IMR-90 (cell line): ENCODE data around the gene ZBED4. TPM values are rescaled to one million over a fixed set of nuclear protein-coding genes. Genes with fewer than 3 reads are reported as not detected.

Experiments used
- ATAC-seq: fragments of 200-7000 bp; cut with Tn5 transposase; 2 replicates; pipeline ENCODE4 v1.9.1; 2020; ENCODE audit warnings: low read depth, mild to moderate bottlenecking, moderate library complexity
- BruUV-seq: library from RNA; stranded (reverse); fragments of 400-500 nt; replicated peaks from 2 replicates; lab custom pipeline; 2021; lab: Mats Ljungman, UMichigan
- CTCF ChIA-PET: fragments of 300-600 bp; formaldehyde crosslinking; extraction: SDS; loops from one replicate; lab custom pipeline; 2021; ENCODE audit warnings: antibody characterized with exemption; lab: Yijun Ruan, JAX
- POLR2A ChIA-PET: fragments of 300-600 bp; sonication (Branson Sonifier 250); formaldehyde crosslinking; loops from one replicate; lab custom pipeline; 2022; ENCODE audit warnings: antibody characterized with exemption; ENCODE audit not compliant: unreplicated experiment; lab: Charles Lee
- DNase-seq: peaks from one replicate; pipeline ENCODE4 v3.0.0; 2013
- H2AFZ ChIP-seq: replicated peaks from 2 replicates; pipeline ENCODE3; 2013; ENCODE audit warnings: low read length, mild to moderate bottlenecking; ENCODE audit not compliant: poor library complexity
- H2AK5ac ChIP-seq: 2 replicates; pipeline ENCODE4 v1.6.1; 2013; ENCODE audit warnings: low read depth, low read length, inconsistent platforms
- H2AK9ac ChIP-seq: replicated peaks from 2 replicates; pipeline ENCODE3; 2013; ENCODE audit warnings: mild to moderate bottlenecking, low read depth, low read length, moderate library complexity; ENCODE audit not compliant: poor library complexity
- H2BK120ac ChIP-seq: 2 replicates; pipeline ENCODE4 v1.6.1; 2013; ENCODE audit warnings: low read depth, low read length, inconsistent platforms
- H2BK15ac ChIP-seq: 3 replicates; pipeline ENCODE4 v1.6.1; 2013; ENCODE audit warnings: low read depth, low read length, inconsistent platforms
- H2BK20ac ChIP-seq: 2 replicates; pipeline ENCODE4 v1.6.1; 2013; ENCODE audit warnings: low read depth, mild to moderate bottlenecking, inconsistent platforms, low read length, moderate library complexity
- H2BK5ac ChIP-seq: 2 replicates; pipeline ENCODE4 v1.6.1; 2013; ENCODE audit warnings: mild to moderate bottlenecking, low read depth, low read length, inconsistent platforms; ENCODE audit not compliant: poor library complexity, severe bottlenecking
- H3K14ac ChIP-seq: replicated peaks from 2 replicates; pipeline ENCODE4 v1.6.1; 2013; ENCODE audit warnings: low read depth, low read length, inconsistent platforms
- H3K18ac ChIP-seq: 2 replicates; pipeline ENCODE4 v1.6.1; 2013; ENCODE audit warnings: low read depth, low read length, control low read depth
- H3K23ac ChIP-seq: 2 replicates; pipeline ENCODE4 v1.6.1; 2013; ENCODE audit warnings: low read depth, low read length, inconsistent platforms
- H3K27ac ChIP-seq: 2 replicates; pipeline ENCODE4 v1.5.1; 2013; ENCODE audit warnings: mild to moderate bottlenecking, control low read depth, low read length; ENCODE audit not compliant: insufficient read depth
- H3K27me3 ChIP-seq: 2 replicates; pipeline ENCODE4 v1.6.1; 2013; ENCODE audit warnings: low read length; ENCODE audit not compliant: control insufficient read depth, insufficient read depth
- H3K36me3 ChIP-seq: 2 replicates; pipeline ENCODE4 v1.6.1; 2013; ENCODE audit warnings: low read length, mixed read lengths; ENCODE audit not compliant: control insufficient read depth, insufficient read depth
- H3K4ac ChIP-seq: 2 replicates; pipeline ENCODE4 v1.6.1; 2013; ENCODE audit warnings: low read depth, low read length, inconsistent platforms
- H3K4me1 ChIP-seq: 2 replicates; pipeline ENCODE4 v1.6.1; 2013; ENCODE audit warnings: low read length, mixed read lengths; ENCODE audit not compliant: control insufficient read depth, insufficient read depth
- H3K4me2 ChIP-seq: 2 replicates; pipeline ENCODE4 v1.6.1; 2013; ENCODE audit warnings: low read depth, mild to moderate bottlenecking, control low read depth, low read length, moderate library complexity
- H3K4me3 ChIP-seq: 2 replicates; pipeline ENCODE4 v1.5.1; 2013; ENCODE audit warnings: low read depth, mild to moderate bottlenecking, control low read depth, low read length, moderate library complexity; ENCODE audit not compliant: insufficient read depth
- H3K56ac ChIP-seq: 2 replicates; pipeline ENCODE4 v1.6.1; 2013; ENCODE audit warnings: low read length, inconsistent platforms; ENCODE audit not compliant: insufficient read depth; ENCODE audit errors: extremely low read depth
- H3K79me1 ChIP-seq, 2 experiments: 2 replicates each; pipeline ENCODE4 v1.6.1; 2013; ENCODE audit warnings: low read length in 2 of 2, inconsistent platforms in 1 of 2, low read depth in 1 of 2
- H3K9ac ChIP-seq: 2 replicates; pipeline ENCODE4 v1.6.1; 2013; ENCODE audit warnings: low read depth, low read length, control low read depth
- H3K9me1 ChIP-seq: 2 replicates; pipeline ENCODE4 v1.6.1; 2013; ENCODE audit warnings: low read length, inconsistent platforms; ENCODE audit not compliant: insufficient read depth
- H3K9me3 ChIP-seq: 2 replicates; pipeline ENCODE4 v1.6.1; 2013; ENCODE audit warnings: low read length; ENCODE audit not compliant: control insufficient read depth, insufficient read depth
- H4K20me1 ChIP-seq: 2 replicates; pipeline ENCODE4 v1.6.1; 2013; ENCODE audit warnings: low read length, inconsistent platforms; ENCODE audit not compliant: insufficient read depth
- H4K5ac ChIP-seq: 2 replicates; pipeline ENCODE4 v1.6.1; 2013; ENCODE audit warnings: mild to moderate bottlenecking, low read depth, low read length, control low read depth
- H4K8ac ChIP-seq, 2 experiments: 2 replicates each; pipeline ENCODE4 v1.6.1; 2013; ENCODE audit warnings: low read depth in 2 of 2, low read length in 2 of 2, control low read depth in 1 of 2, inconsistent platforms in 1 of 2
- H4K91ac ChIP-seq: 2 replicates; pipeline ENCODE4 v1.6.1; 2013; ENCODE audit warnings: low read depth, low read length, inconsistent platforms; ENCODE audit not compliant: insufficient read depth
- CEBPB ChIP-seq: IDR thresholded peaks from 2 replicates; pipeline ENCODE4 v1.6.1; 2012; ENCODE audit warnings: low read depth, low read length, improper control_type of control experiment
- CHD1 ChIP-seq: IDR thresholded peaks from 2 replicates; pipeline ENCODE4 v1.6.1; 2012; ENCODE audit warnings: low read depth, low read length, improper control_type of control experiment
- CTCF ChIP-seq: conservative IDR thresholded peaks from 2 replicates; pipeline ENCODE4 v1.5.1; 2012; ENCODE audit warnings: mild to moderate bottlenecking, low read depth, low read length, improper control_type of control experiment
- ELK1 ChIP-seq: fragments of 150-350 bp; IDR thresholded peaks from 2 replicates; pipeline ENCODE4 v1.6.1; 2016; ENCODE audit warnings: low read depth, mild to moderate bottlenecking, low read length, moderate library complexity, borderline replicate concordance
- MAFK ChIP-seq: IDR thresholded peaks from 2 replicates; pipeline ENCODE4 v1.6.1; 2012; ENCODE audit warnings: low read depth, low read length, improper control_type of control experiment
- MAZ ChIP-seq: IDR thresholded peaks from 2 replicates; pipeline ENCODE4 v1.6.1; 2012; ENCODE audit warnings: low read depth, mild to moderate bottlenecking, low read length, improper control_type of control experiment, moderate library complexity, borderline replicate concordance
- MXI1 ChIP-seq: IDR thresholded peaks from 2 replicates; pipeline ENCODE4 v1.6.1; 2012; ENCODE audit warnings: low read depth, mild to moderate bottlenecking, low read length, moderate library complexity, borderline replicate concordance
- POLR2A ChIP-seq: IDR thresholded peaks from 2 replicates; pipeline ENCODE4 v1.6.1; 2012; ENCODE audit warnings: mild to moderate bottlenecking, low read depth, low read length
- RAD21 ChIP-seq: IDR thresholded peaks from 2 replicates; pipeline ENCODE4 v1.6.1; 2012; ENCODE audit warnings: low read length, improper control_type of control experiment
- RCOR1 ChIP-seq: IDR thresholded peaks from 2 replicates; pipeline ENCODE4 v1.6.1; 2012; ENCODE audit warnings: mild to moderate bottlenecking, low read length, improper control_type of control experiment; ENCODE audit not compliant: insufficient replicate concordance
- RFX5 ChIP-seq: IDR thresholded peaks from 2 replicates; pipeline ENCODE4 v1.8.0; 2012; ENCODE audit warnings: low read depth, mild to moderate bottlenecking, low read length, moderate library complexity
- SMC3 ChIP-seq: fragments of 150-350 bp; IDR thresholded peaks from 2 replicates; pipeline ENCODE4 v1.6.1; 2016; ENCODE audit warnings: low read depth, mild to moderate bottlenecking, antibody characterized with exemption, low read length, moderate library complexity
- USF2 ChIP-seq: fragments of 150-350 bp; IDR thresholded peaks from 2 replicates; pipeline ENCODE4 v1.6.1; 2017; ENCODE audit warnings: mild to moderate bottlenecking, antibody characterized with exemption, low read length, low read depth
- WGBS, 2 experiments: methylation state at CpG; one replicate each; pipeline versions ENCODE4 v1.1.5 to v1.1.7; 2013; ENCODE audit warnings: missing lambda C conversion rate in 2 of 2; ENCODE audit not compliant: insufficient read length in 1 of 2; ENCODE audit errors: extremely low coverage in 2 of 2; 5-methylcytosine and 5-hydroxymethylcytosine counted together
- dilution Hi-C: fragments of 300-500 bp; cut with HindIII; formaldehyde crosslinking; loops from one replicate; pipeline ENCODE4 v1.14.3; 2018; ENCODE audit warnings: low sequenced_read_pairs; ENCODE audit not compliant: unreplicated experiment
- in situ Hi-C: fragments of 300-500 bp; cut with MboI; formaldehyde crosslinking; loops from 3 replicates; pipeline ENCODE4 v1.14.3; 2019; ENCODE audit warnings: low sequenced_read_pairs, inconsistent platforms, mixed read lengths
- intact Hi-C: fragments of 100-400 bp; cut with micrococcal nuclease; formaldehyde crosslinking; loops from 2 replicates; pipeline ENCODE4 v1.10.0; 2022
- polyA plus RNA-seq, 3 experiments: library from polyadenylated mRNA; depleted of rRNA; stranded (reverse); fragments of >200 nt; gene quantifications; 2 replicates each; pipeline ENCODE4 v1.2.3, GENCODE V29; 2012; ENCODE audit warnings: low replicate concordance in 1 of 3
- total RNA-seq: library from RNA; depleted of rRNA; stranded (reverse); fragments of >200 nt; gene quantifications from 2 replicates; pipeline ENCODE4 v1.2.3, GENCODE V29; 2012

Gene ZBED4
- total and polyA plus RNA-seq, 2 of the 4 experiments (the other 2 are of a cell fraction): 9.3 to 10.5 TPM

- peaks cover 19% of the 10 kb centered on the region for H3K36me3 ChIP-seq
- H3K27me3 ChIP-seq: no peaks in the 10 kb centered on the region
- H3K4me2 ChIP-seq: no peak overlapping the region
- in situ Hi-C loops: no loop called here
- H3K4me3 ChIP-seq: no peak overlapping the region
- H2BK15ac ChIP-seq: no peak overlapping the region
- H4K20me1 ChIP-seq: peaks cover 6% of the 10 kb centered on the region; the same call in 1 of the 2 replicates
- H2BK120ac ChIP-seq: no peak overlapping the region
- intact Hi-C loops: no loop called here
- TF ChIP-seq USF2 (no peak), MAZ (no peak), CHD1 (no peak), ELK1 (no peak), MAFK (no peak), MXI1 (no peak), RFX5 (no peak), POLR2A (no peak), SMC3 (no peak), CTCF (no peak), CEBPB (no peak), RAD21 (no peak), RCOR1 (no peak)
- no peak overlapping the region for H3K9ac ChIP-seq
- peaks cover 16 to 35% of the 10 kb centered on the region in 2 experiments for H3K79me1 ChIP-seq
- no peak; the same call in 1 of the 2 replicates for ATAC-seq
- no peak overlapping the region for H2BK20ac ChIP-seq
- no peak overlapping the region for H3K18ac ChIP-seq
- no peak overlapping the region for H2AK5ac ChIP-seq
- no peak for DNase-seq
- no peak overlapping the region for H3K4ac ChIP-seq
- ChIA-PET POLR2A (no interaction called here), CTCF (no interaction called here)
- no peak overlapping the region for H2BK5ac ChIP-seq
- WGBS, 2 experiments: no CpG with 5 or more reads among the region's 8 CpGs
- H4K91ac ChIP-seq: no peak overlapping the region
- BruUV-seq: no TSS peak
- no peak overlapping the region for H4K8ac ChIP-seq
- H4K5ac ChIP-seq: no peak overlapping the region
- no peaks in the 10 kb centered on the region for H3K4me1 ChIP-seq
- no peak overlapping the region for H3K27ac ChIP-seq
- H2AK9ac ChIP-seq: no peak overlapping the region
- H3K23ac ChIP-seq: no peak overlapping the region
- H3K56ac ChIP-seq: no peak overlapping the region
- no peak overlapping the region for H3K14ac ChIP-seq
- H3K9me1 ChIP-seq: peaks cover 9% of the 10 kb centered on the region; the same call in 1 of the 2 replicates
- peaks cover 7% of the 10 kb centered on the region for H3K9me3 ChIP-seq
- dilution Hi-C loops: no loop called here
- no peak overlapping the region for H2AFZ ChIP-seq
Observed at GRCh38 chr22:49894322-49895054, 40.8 kb downstream of the ZBED4 start.
